NCI-H187 (cell line): Measurements from ENCODE around the gene AICDA.
"Not testable (repeated sequence)": the region's sequence is repeated elsewhere in the genome, so short reads cannot be mapped to it uniquely, and the experiment has no call there.

Experiments used
- DNase-seq, 2 experiments: peaks; one replicate each; lab custom pipeline; 2025; lab: John Stamatoyannopoulos, UW

The AICDA gene

GRCh38 chr12:8612629-8613028 lies at the start of gene AICDA:
AICDA (minus strand) TSS chr12:8612859; CDS start chr12:8612767, 92 bp downstream.
- no peak for DNase-seq

- DNase-seq: no peak
These were observed 49.1 kb upstream of the AICDA start for GRCh38 chr12:8661751-8662150.

GRCh38 chr12:8661016-8661415 lies 48.4 kb upstream of the AICDA start:
- DNase-seq: no peak

- DNase-seq: no peak
These were observed 45.7 kb upstream of the AICDA start for GRCh38 chr12:8658346-8658745.

- no peak for DNase-seq
These were observed 42.8 kb upstream of the AICDA start for GRCh38 chr12:8655421-8655820.

GRCh38 chr12:8648576-8649205 lies 36.0 kb upstream of the AICDA start:
- no peak for DNase-seq

- no peak for DNase-seq
These were observed 35.3 kb upstream of the AICDA start for GRCh38 chr12:8647968-8648367.

GRCh38 chr12:8644345-8645248 lies 31.9 kb upstream of the AICDA start:
- DNase-seq: no peak

- DNase-seq: no peak
These were observed 30.1 kb upstream of the AICDA start for GRCh38 chr12:8642775-8643174.

- no peak for DNase-seq
These were observed 27.3 kb upstream of the AICDA start for GRCh38 chr12:8639936-8640335.

- DNase-seq: no peak
These were observed 26.3 kb upstream of the AICDA start for GRCh38 chr12:8638951-8639350.

- DNase-seq: no peak
These were observed 25.0 kb upstream of the AICDA start for GRCh38 chr12:8637666-8638065.

GRCh38 chr12:8637244-8637643 lies 24.6 kb upstream of the AICDA start:
- no peak for DNase-seq

- DNase-seq: no peak
These were observed 23.9 kb upstream of the AICDA start for GRCh38 chr12:8636581-8636980.

- DNase-seq: not testable (repeated sequence)
These were observed 23.3 kb upstream of the AICDA start for GRCh38 chr12:8636007-8636346.

GRCh38 chr12:8635342-8636006 lies 22.8 kb upstream of the AICDA start:
- DNase-seq: not testable (repeated sequence)

GRCh38 chr12:8630131-8630530 lies 17.5 kb upstream of the AICDA start:
- DNase-seq: no peak

GRCh38 chr12:8629486-8630033 lies 16.9 kb upstream of the AICDA start:
- DNase-seq: no peak

- DNase-seq: no peak
These were observed 16.1 kb upstream of the AICDA start for GRCh38 chr12:8628731-8629130.

- DNase-seq: not testable (repeated sequence)
These were observed 12.1 kb upstream of the AICDA start for GRCh38 chr12:8624750-8625149.

GRCh38 chr12:8622646-8623045 lies 10.0 kb upstream of the AICDA start:
- no peak for DNase-seq

GRCh38 chr12:8615206-8615605 lies 2.5 kb upstream of the AICDA start:
- no peak for DNase-seq

GRCh38 chr12:8613881-8614280 lies 1.2 kb upstream of the AICDA start:
- DNase-seq: not testable (repeated sequence)
